ENCODE results near the gene GALNT16. TPM values are rescaled to one million over a fixed set of nuclear protein-coding genes. Genes with fewer than 3 reads are reported as not detected.

GALNT16 gene
- total and polyA plus RNA-seq, 2 of the 8 experiments (the other 6 are each of a cell fraction or from before 2014, with no cell fraction given), result 5.4 to 6.3 TPM

DNA sequence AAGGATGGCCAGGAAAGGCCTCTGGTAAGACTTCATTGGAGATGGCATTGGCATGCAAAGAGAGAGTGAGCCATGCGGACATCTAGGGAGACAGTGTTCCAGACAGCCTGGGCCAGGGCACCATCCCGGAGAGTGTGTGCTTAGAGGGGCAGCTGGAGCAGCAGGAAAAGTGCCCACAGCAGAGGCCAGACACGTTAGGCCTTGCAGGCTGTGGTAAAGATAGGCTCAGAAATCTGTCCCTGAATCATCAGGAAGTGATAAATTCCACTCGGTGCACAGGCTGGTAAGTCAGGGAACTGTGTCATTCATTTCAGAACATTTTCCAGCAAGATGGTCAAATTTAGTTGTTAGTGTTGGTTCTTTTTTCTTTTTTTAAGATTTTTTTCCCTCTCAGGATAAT is 8.8 kb downstream of the GALNT16 start (continued):
- TF ChIP-seq, protein P1, sequence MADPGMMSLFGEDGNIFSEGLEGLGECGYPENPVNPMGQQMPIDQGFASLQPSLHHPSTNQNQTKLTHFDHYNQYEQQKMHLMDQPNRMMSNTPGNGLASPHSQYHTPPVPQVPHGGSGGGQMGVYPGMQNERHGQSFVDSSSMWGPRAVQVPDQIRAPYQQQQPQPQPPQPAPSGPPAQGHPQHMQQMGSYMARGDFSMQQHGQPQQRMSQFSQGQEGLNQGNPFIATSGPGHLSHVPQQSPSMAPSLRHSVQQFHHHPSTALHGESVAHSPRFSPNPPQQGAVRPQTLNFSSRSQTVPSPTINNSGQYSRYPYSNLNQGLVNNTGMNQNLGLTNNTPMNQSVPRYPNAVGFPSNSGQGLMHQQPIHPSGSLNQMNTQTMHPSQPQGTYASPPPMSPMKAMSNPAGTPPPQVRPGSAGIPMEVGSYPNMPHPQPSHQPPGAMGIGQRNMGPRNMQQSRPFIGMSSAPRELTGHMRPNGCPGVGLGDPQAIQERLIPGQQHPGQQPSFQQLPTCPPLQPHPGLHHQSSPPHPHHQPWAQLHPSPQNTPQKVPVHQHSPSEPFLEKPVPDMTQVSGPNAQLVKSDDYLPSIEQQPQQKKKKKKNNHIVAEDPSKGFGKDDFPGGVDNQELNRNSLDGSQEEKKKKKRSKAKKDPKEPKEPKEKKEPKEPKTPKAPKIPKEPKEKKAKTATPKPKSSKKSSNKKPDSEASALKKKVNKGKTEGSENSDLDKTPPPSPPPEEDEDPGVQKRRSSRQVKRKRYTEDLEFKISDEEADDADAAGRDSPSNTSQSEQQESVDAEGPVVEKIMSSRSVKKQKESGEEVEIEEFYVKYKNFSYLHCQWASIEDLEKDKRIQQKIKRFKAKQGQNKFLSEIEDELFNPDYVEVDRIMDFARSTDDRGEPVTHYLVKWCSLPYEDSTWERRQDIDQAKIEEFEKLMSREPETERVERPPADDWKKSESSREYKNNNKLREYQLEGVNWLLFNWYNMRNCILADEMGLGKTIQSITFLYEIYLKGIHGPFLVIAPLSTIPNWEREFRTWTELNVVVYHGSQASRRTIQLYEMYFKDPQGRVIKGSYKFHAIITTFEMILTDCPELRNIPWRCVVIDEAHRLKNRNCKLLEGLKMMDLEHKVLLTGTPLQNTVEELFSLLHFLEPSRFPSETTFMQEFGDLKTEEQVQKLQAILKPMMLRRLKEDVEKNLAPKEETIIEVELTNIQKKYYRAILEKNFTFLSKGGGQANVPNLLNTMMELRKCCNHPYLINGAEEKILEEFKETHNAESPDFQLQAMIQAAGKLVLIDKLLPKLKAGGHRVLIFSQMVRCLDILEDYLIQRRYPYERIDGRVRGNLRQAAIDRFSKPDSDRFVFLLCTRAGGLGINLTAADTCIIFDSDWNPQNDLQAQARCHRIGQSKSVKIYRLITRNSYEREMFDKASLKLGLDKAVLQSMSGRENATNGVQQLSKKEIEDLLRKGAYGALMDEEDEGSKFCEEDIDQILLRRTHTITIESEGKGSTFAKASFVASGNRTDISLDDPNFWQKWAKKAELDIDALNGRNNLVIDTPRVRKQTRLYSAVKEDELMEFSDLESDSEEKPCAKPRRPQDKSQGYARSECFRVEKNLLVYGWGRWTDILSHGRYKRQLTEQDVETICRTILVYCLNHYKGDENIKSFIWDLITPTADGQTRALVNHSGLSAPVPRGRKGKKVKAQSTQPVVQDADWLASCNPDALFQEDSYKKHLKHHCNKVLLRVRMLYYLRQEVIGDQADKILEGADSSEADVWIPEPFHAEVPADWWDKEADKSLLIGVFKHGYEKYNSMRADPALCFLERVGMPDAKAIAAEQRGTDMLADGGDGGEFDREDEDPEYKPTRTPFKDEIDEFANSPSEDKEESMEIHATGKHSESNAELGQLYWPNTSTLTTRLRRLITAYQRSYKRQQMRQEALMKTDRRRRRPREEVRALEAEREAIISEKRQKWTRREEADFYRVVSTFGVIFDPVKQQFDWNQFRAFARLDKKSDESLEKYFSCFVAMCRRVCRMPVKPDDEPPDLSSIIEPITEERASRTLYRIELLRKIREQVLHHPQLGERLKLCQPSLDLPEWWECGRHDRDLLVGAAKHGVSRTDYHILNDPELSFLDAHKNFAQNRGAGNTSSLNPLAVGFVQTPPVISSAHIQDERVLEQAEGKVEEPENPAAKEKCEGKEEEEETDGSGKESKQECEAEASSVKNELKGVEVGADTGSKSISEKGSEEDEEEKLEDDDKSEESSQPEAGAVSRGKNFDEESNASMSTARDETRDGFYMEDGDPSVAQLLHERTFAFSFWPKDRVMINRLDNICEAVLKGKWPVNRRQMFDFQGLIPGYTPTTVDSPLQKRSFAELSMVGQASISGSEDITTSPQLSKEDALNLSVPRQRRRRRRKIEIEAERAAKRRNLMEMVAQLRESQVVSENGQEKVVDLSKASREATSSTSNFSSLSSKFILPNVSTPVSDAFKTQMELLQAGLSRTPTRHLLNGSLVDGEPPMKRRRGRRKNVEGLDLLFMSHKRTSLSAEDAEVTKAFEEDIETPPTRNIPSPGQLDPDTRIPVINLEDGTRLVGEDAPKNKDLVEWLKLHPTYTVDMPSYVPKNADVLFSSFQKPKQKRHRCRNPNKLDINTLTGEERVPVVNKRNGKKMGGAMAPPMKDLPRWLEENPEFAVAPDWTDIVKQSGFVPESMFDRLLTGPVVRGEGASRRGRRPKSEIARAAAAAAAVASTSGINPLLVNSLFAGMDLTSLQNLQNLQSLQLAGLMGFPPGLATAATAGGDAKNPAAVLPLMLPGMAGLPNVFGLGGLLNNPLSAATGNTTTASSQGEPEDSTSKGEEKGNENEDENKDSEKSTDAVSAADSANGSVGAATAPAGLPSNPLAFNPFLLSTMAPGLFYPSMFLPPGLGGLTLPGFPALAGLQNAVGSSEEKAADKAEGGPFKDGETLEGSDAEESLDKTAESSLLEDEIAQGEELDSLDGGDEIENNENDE (IDR thresholded peaks at IDR 0.05; ENCODE audit: insufficient replicate concordance, low read length), result no peak

Measured in H1 (cell line).